Natural killer cell (primary cell): ENCODE results near the gene PHF20. TPM values are rescaled to one million over a fixed set of nuclear protein-coding genes. Genes with fewer than 3 reads are reported as not detected.
"Not testable (repeated sequence)": the region's sequence is repeated elsewhere in the genome, so short reads cannot be mapped to it uniquely, and the experiment has no call there.

ENCODE experiments used
- ATAC-seq, 3 donors: fragments of 150-1000 bp in 2 of 3; fragments of 200-7000 bp in 1 of 3; cut with Tn5 transposase; 1 replicate in 1 of 3; 2 replicates in 2 of 3; pipeline ENCODE4 v1.10.0; 2021; ENCODE audit warnings: mild to moderate bottlenecking in 2 of 3, moderate library complexity in 2 of 3
- DNase-seq, 2 donors: peaks; one replicate each; pipeline versions ENCODE4 v3.0.0 to v3.0.0-alpha.2; 2013 to 2021; ENCODE audit warnings: mixed read lengths in 1 of 2
- H3K27ac ChIP-seq: one replicate; pipeline ENCODE4 v1.5.1; 2013; ENCODE audit warnings: mild to moderate bottlenecking, low read length
- H3K27me3 ChIP-seq: one replicate; pipeline ENCODE4 v1.6.1; 2013; ENCODE audit warnings: low read length; ENCODE audit not compliant: control insufficient read depth, insufficient read depth
- H3K36me3 ChIP-seq: one replicate; pipeline ENCODE4 v1.6.1; 2013; ENCODE audit warnings: low read length; ENCODE audit not compliant: control insufficient read depth, insufficient read depth
- H3K4me1 ChIP-seq: one replicate; pipeline ENCODE4 v1.6.1; 2013; ENCODE audit warnings: low read length; ENCODE audit not compliant: control insufficient read depth, insufficient read depth
- H3K4me3 ChIP-seq: one replicate; pipeline ENCODE4 v1.5.1; 2013; ENCODE audit warnings: low read length
- H3K9me3 ChIP-seq: one replicate; pipeline ENCODE4 v1.6.1; 2013; ENCODE audit warnings: low read length; ENCODE audit not compliant: control insufficient read depth, insufficient read depth
- H3K27ac Mint-ChIP-seq, 2 donors: one replicate each; pipeline ENCODE4 v1.8.0; 2022; ENCODE audit warnings: mild to moderate bottlenecking in 2 of 2, mixed read lengths in 2 of 2, moderate library complexity in 1 of 2
- H3K27me3 Mint-ChIP-seq, 2 donors: one replicate each; pipeline ENCODE4 v1.8.0; 2022; ENCODE audit warnings: low read depth in 2 of 2, mixed read lengths in 2 of 2
- H3K36me3 Mint-ChIP-seq: one replicate; pipeline ENCODE4 v1.8.0; 2022; ENCODE audit warnings: mixed read lengths
- H3K4me1 Mint-ChIP-seq, 2 donors: one replicate each; pipeline ENCODE4 v1.8.0; 2022; ENCODE audit warnings: mixed read lengths in 2 of 2
- H3K4me3 Mint-ChIP-seq: one replicate; pipeline ENCODE4 v1.8.0; 2022; ENCODE audit warnings: mild to moderate bottlenecking, moderate library complexity, mixed read lengths
- H3K9me3 Mint-ChIP-seq, 2 donors: one replicate each; pipeline ENCODE4 v1.8.0; 2022; ENCODE audit warnings: mixed read lengths in 2 of 2
- CTCF ChIP-seq: fragments of 200-600 bp; IDR thresholded peaks from one replicate; pipeline ENCODE4 v1.8.0; 2022; ENCODE audit warnings: antibody characterized with exemption
- WGBS: methylation state at CpG from one replicate; pipeline ENCODE4 v1.1.7; 2013; ENCODE audit warnings: missing lambda C conversion rate; ENCODE audit not compliant: insufficient coverage; 5-methylcytosine and 5-hydroxymethylcytosine counted together
- intact Hi-C: fragments of 100-400 bp; cut with micrococcal nuclease; formaldehyde crosslinking; loops from one replicate; pipeline ENCODE4 v1.14.2; 2022
- total RNA-seq, 4 donors: library from RNA; stranded (reverse); fragments of 120-200 nt in 1 of 4; gene quantifications; one replicate each; pipeline versions ENCODE4 v1.2.3 to v1.2.4, GENCODE V29; 2013 to 2022

PHF20 gene
- total RNA-seq, 3 donors from 2014 or later (not counting 1 experiment from before 2014, with no cell fraction given) = 151 to 165 (median 161) TPM

GRCh38 chr20:35950093-35950492 lies 178.3 kb downstream of the PHF20 start:
- H3K4me1 ChIP-seq = peaks cover 18% of the 10 kb centered on the region
- peaks cover 24% of the 10 kb centered on the region for H3K36me3 ChIP-seq
- Mint-ChIP-seq H3K36me3 (no peaks in the 10 kb centered on the region), H3K9me3 (no peaks in the 10 kb centered on the region), H3K27ac (no peak overlapping the region), H3K4me1 (peaks cover 17 to 21% of the 10 kb centered on the region in 2 donors), H3K27me3 (no peaks in the 10 kb centered on the region), H3K4me3 (no peak overlapping the region)
- no peak for TF ChIP-seq CTCF
- H3K9me3 ChIP-seq = no peaks in the 10 kb centered on the region
- DNase-seq = no peak
- no peak overlapping the region for H3K4me3 ChIP-seq
- H3K27ac ChIP-seq = no peak overlapping the region
- no peaks in the 10 kb centered on the region for H3K27me3 ChIP-seq
- no peak for ATAC-seq
- intact Hi-C loops = loop anchor here (5.0 kb wide), 1 partner anchor 208 kb away; the partner anchor contains the start of gene RBM39
- WGBS = 95% methylated on average over 7 of the region's 7 CpGs

- not testable (repeated sequence) for DNase-seq, ATAC-seq, H3K9me3 ChIP-seq, H3K36me3 Mint-ChIP-seq, H3K27ac ChIP-seq, H3K4me3 ChIP-seq, H3K27me3 Mint-ChIP-seq, H3K9me3 Mint-ChIP-seq, H3K27me3 ChIP-seq
- H3K4me1 Mint-ChIP-seq = peaks cover 17 to 25% of the 10 kb centered on the region in 2 donors
- intact Hi-C loops = loop anchor here (5.0 kb wide), 1 partner anchor 210 kb away; the partner anchor contains the start of gene RBM39
- Histone ChIP-seq H3K36me3 (peaks cover 19% of the 10 kb centered on the region), H3K4me1 (peaks cover 18% of the 10 kb centered on the region)
- WGBS = 95% methylated on average over 14 of the region's 14 CpGs
- peak overlapping the region; percentile 98 to 100 for H3K27ac Mint-ChIP-seq
- H3K4me3 Mint-ChIP-seq = peak overlapping the region; percentile 21
Measured at GRCh38 chr20:35952080-35952479, 180.3 kb downstream of the PHF20 start.

GRCh38 chr20:35952480-35953386 lies 180.9 kb downstream of the PHF20 start:
- ATAC-seq (no peak), DNase-seq (peak in 1 of 2 donors; percentile 36)
- Histone ChIP-seq H3K4me1 (peaks cover 18% of the 10 kb centered on the region), H3K9me3 (no peaks in the 10 kb centered on the region), H3K36me3 (peaks cover 13% of the 10 kb centered on the region), H3K27ac (peak overlapping the region; percentile 100), H3K4me3 (peak overlapping the region; percentile 97), H3K27me3 (no peaks in the 10 kb centered on the region)
- H3K27me3 Mint-ChIP-seq = no peaks in the 10 kb centered on the region
- H3K4me3 Mint-ChIP-seq = peak overlapping the region; percentile 99
- H3K4me1 Mint-ChIP-seq = peaks cover 17 to 25% of the 10 kb centered on the region in 2 donors
- TF ChIP-seq CTCF = no peak
- whole genome bisulfite sequencing = 72% methylated on average over 6 of the region's 6 CpGs
- no peaks in the 10 kb centered on the region for H3K36me3 Mint-ChIP-seq
- peak overlapping the region; percentile 98 to 100 for H3K27ac Mint-ChIP-seq
- H3K9me3 Mint-ChIP-seq = no peaks in the 10 kb centered on the region
- intact Hi-C loops = loop anchor here (5.0 kb wide), 1 partner anchor 210 kb away; the partner anchor contains the start of gene RBM39
